HL-60 (cell line): ENCODE results near the gene CPSF3.

ENCODE experiments used
- DNase-seq, 2 experiments: peaks; one replicate each; pipeline ENCODE4 v3.0.0-alpha.2; 2010 to 2020; ENCODE audit warnings: low read depth in 1 of 2, low spot score in 1 of 2
- H3K27ac ChIP-seq: fragments of 250-450 bp; sonication (Bioruptor Pico); replicated peaks from 2 replicates; pipeline ENCODE4 v1.5.1; 2020; ENCODE audit warnings: mild to moderate bottlenecking, moderate library complexity
- H3K27me3 ChIP-seq: fragments of 250-450 bp; sonication (Bioruptor Pico); 2 replicates; pipeline ENCODE4 v1.5.1; 2021; ENCODE audit warnings: mild to moderate bottlenecking, moderate library complexity; ENCODE audit not compliant: insufficient read depth, poor library complexity, severe bottlenecking
- H3K4me3 ChIP-seq: replicated peaks from 2 replicates; pipeline ENCODE4 v1.5.1; 2011; ENCODE audit warnings: mild to moderate bottlenecking, control low read depth, low read length; ENCODE audit not compliant: insufficient read depth
- GABPA ChIP-seq: IDR thresholded peaks from 2 replicates; pipeline ENCODE4 v1.6.1; 2012; ENCODE audit warnings: low read depth
- POLR2AphosphoS5 ChIP-seq: IDR thresholded peaks from 2 replicates; pipeline ENCODE4 v1.6.1; 2012; ENCODE audit warnings: low read depth
- SPI1 ChIP-seq: IDR thresholded peaks from 2 replicates; pipeline ENCODE4 v1.6.1; 2012; ENCODE audit warnings: low read depth, mild to moderate bottlenecking, borderline replicate concordance
- TF ChIP-seq, protein P1 (sequence below): IDR thresholded peaks from one replicate; pipeline ENCODE4 v1.5.1; 2011; ENCODE audit warnings: low read length, control low read depth, inconsistent platforms; ENCODE audit not compliant: insufficient read depth
- TF ChIP-seq, protein P2 (sequence below): IDR thresholded peaks from 2 replicates; pipeline ENCODE4 v1.6.1; 2012; ENCODE audit warnings: low read depth; ENCODE audit not compliant: insufficient replicate concordance

The CPSF3 gene

DNA sequence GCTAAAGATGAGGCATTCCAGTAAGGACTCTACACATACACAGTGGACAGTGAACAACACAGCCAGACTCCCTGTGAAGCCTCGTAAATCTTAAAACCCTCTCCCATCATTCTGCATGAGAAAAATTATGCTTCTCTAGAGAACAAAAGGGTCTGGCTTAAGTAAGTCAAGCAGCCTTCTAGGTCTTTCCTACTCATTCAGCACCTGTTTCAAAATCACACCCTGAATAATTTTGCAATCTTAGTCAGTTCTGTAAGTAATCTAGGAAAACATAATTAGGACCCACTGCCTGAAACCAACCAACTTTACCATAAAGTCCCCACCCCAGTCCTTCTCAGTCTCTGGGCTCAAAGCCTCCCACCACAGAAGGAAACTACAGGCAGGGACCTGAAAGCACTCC is 70.6 kb downstream of the CPSF3 start:
- TF ChIP-seq, protein P1, sequence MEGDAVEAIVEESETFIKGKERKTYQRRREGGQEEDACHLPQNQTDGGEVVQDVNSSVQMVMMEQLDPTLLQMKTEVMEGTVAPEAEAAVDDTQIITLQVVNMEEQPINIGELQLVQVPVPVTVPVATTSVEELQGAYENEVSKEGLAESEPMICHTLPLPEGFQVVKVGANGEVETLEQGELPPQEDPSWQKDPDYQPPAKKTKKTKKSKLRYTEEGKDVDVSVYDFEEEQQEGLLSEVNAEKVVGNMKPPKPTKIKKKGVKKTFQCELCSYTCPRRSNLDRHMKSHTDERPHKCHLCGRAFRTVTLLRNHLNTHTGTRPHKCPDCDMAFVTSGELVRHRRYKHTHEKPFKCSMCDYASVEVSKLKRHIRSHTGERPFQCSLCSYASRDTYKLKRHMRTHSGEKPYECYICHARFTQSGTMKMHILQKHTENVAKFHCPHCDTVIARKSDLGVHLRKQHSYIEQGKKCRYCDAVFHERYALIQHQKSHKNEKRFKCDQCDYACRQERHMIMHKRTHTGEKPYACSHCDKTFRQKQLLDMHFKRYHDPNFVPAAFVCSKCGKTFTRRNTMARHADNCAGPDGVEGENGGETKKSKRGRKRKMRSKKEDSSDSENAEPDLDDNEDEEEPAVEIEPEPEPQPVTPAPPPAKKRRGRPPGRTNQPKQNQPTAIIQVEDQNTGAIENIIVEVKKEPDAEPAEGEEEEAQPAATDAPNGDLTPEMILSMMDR, result no peak
- TF ChIP-seq SPI1, result no peak
- TF ChIP-seq GABPA, result no peak
- no peak for TF ChIP-seq POLR2AphosphoS5
- TF ChIP-seq, protein P2, sequence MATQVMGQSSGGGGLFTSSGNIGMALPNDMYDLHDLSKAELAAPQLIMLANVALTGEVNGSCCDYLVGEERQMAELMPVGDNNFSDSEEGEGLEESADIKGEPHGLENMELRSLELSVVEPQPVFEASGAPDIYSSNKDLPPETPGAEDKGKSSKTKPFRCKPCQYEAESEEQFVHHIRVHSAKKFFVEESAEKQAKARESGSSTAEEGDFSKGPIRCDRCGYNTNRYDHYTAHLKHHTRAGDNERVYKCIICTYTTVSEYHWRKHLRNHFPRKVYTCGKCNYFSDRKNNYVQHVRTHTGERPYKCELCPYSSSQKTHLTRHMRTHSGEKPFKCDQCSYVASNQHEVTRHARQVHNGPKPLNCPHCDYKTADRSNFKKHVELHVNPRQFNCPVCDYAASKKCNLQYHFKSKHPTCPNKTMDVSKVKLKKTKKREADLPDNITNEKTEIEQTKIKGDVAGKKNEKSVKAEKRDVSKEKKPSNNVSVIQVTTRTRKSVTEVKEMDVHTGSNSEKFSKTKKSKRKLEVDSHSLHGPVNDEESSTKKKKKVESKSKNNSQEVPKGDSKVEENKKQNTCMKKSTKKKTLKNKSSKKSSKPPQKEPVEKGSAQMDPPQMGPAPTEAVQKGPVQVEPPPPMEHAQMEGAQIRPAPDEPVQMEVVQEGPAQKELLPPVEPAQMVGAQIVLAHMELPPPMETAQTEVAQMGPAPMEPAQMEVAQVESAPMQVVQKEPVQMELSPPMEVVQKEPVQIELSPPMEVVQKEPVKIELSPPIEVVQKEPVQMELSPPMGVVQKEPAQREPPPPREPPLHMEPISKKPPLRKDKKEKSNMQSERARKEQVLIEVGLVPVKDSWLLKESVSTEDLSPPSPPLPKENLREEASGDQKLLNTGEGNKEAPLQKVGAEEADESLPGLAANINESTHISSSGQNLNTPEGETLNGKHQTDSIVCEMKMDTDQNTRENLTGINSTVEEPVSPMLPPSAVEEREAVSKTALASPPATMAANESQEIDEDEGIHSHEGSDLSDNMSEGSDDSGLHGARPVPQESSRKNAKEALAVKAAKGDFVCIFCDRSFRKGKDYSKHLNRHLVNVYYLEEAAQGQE, result no peak
- no peak overlapping the region for H3K4me3 ChIP-seq
- no peaks in the 10 kb centered on the region for H3K27me3 ChIP-seq
- H3K27ac ChIP-seq, result no peak overlapping the region
- no peak for DNase-seq

DNA sequence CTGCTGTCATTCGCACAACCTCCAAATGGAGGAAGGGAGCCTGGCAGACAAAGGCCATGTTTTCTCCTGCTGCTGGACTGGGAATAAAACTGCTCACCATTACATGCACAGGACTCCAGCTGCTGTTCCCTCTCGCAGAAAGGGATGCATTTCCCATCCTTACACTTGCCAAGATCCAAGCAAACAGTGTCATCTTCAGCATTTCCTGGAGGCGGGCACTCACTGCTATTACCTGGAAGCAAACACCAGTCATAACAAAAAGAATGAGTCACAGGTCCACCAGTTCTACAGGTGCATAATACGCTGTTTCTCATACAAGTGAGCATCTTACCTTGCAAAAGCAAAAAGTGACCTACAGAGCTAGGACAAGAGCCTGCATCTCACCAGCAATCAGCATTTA is 73.6 kb downstream of the CPSF3 start:
- DNase-seq, result no peak

DNA sequence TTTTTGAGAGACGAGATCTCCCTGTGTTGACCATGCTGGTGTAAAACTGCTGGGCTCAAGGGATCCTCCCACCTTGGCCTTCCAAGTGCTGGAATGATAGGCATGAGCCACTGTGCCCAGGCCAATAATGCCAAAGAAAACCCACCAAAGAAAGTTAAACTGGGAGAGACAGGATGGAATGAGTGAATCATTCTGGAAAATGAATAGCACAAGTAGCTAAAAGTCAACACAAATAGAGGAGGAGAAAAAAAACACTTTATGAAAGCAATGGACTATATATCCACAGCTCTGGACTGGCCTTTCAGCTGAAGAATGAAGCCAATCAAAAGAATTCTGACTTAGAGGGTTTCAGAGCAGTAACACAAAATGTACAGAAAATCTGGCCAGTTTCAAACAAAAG is 74.8 kb downstream of the CPSF3 start:
- DNase-seq, result no peak
- no peaks in the 10 kb centered on the region for H3K27me3 ChIP-seq
- TF ChIP-seq, protein P2, result no peak
- TF ChIP-seq SPI1, result no peak
- no peak for TF ChIP-seq POLR2AphosphoS5
- TF ChIP-seq GABPA, result no peak
- TF ChIP-seq, protein P1, result no peak
- no peak overlapping the region; the same call in 1 of the 2 replicates for H3K27ac ChIP-seq
- no peak overlapping the region for H3K4me3 ChIP-seq

More for the DNA sequence above, 73.6 kb downstream of the CPSF3 start:
- no peak overlapping the region for H3K4me3 ChIP-seq
- TF ChIP-seq GABPA (no peak), POLR2AphosphoS5 (no peak), SPI1 (no peak)
- TF ChIP-seq, protein P2, result no peak
- TF ChIP-seq, protein P1, result no peak
- H3K27me3 ChIP-seq, result no peaks in the 10 kb centered on the region
- no peak overlapping the region for H3K27ac ChIP-seq
